HEK293T (cell line): ENCODE data around the gene HDAC11.

Source experiments
- BHLHE40 ChIP-seq: fragments of 450-650 bp; IDR thresholded peaks from 2 replicates; pipeline ENCODE4 v1.6.1; 2016; ENCODE audit warnings: mild to moderate bottlenecking, moderate library complexity, borderline replicate concordance
- FOXA1 ChIP-seq: fragments of 450-650 bp; IDR thresholded peaks from 2 replicates; pipeline ENCODE4 v1.6.1; 2016; ENCODE audit warnings: mild to moderate bottlenecking
- FOXM1 ChIP-seq: fragments of 450-650 bp; IDR thresholded peaks from 2 replicates; pipeline ENCODE4 v1.6.1; 2017; ENCODE audit warnings: mild to moderate bottlenecking, borderline replicate concordance
- NFRKB ChIP-seq: fragments of 450-650 bp; IDR thresholded peaks from 2 replicates; pipeline ENCODE4 v1.6.1; 2016; ENCODE audit warnings: mild to moderate bottlenecking, moderate library complexity
- SP1 ChIP-seq: fragments of 450-650 bp; IDR thresholded peaks from 2 replicates; pipeline ENCODE4 v1.6.1; 2017
- SUZ12 ChIP-seq: fragments of 450-650 bp; IDR thresholded peaks from 2 replicates; pipeline ENCODE4 v1.6.1; 2016; ENCODE audit warnings: mild to moderate bottlenecking

DNA sequence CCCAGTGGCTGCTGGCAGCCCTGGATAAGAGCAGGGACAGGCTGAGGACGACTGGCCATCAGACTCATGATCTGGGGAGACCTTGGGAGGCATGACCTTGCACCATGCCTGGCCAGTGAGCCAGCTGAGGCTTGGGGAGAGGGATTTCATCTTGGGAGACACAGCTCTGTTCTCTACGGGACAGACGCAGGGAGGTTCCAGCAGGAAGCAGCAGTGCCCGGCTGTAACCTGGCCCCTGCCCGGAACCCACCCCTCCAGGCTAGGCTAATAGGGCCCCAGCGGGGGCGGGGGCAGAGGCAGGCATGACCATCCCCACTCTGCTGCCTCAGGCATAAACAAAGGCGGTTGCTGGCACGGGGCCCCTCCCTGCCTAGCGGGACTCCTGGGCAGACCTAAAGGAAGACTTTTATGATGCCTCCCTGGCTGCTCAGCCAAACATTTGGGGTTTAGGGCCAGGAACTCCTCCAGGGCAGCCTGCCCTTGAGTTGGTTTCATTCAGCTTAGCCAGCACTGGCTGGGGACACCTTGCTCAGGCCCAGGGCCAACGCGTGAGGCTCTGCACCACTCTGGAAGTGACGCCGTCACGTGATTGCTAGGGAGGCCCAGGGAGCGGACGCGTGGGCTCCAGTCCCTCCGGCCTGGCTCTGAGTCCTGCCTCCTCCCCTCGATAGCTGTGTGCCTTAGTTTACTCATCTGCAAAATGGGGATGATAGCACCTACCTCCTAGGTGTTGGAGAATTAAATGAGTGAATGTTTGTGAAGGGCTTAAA lies 27.6 kb downstream of the HDAC11 start:
- TF ChIP-seq SP1 = no peak
- no peak for TF ChIP-seq FOXM1
- no peak for TF ChIP-seq BHLHE40
- no peak for TF ChIP-seq SUZ12
- TF ChIP-seq NFRKB = no peak
- no peak for TF ChIP-seq FOXA1
